H9 (cell line): ENCODE results near the gene RAI1. TPM values are rescaled to one million over a fixed set of nuclear protein-coding genes. Genes with fewer than 3 reads are reported as not detected.

Experiments
- DNase-seq: peaks from one replicate; pipeline ENCODE4 v3.0.0-alpha.2; 2017
- H2AFZ ChIP-seq: one replicate; pipeline ENCODE4 v1.6.1; 2013; ENCODE audit warnings: mild to moderate bottlenecking, low read length, control low read depth, moderate library complexity
- H2AK5ac ChIP-seq: 2 replicates; pipeline ENCODE4 v1.6.1; 2013; ENCODE audit warnings: low read length, control low read depth, mixed read lengths; ENCODE audit not compliant: insufficient read length
- H2BK120ac ChIP-seq: one replicate; pipeline ENCODE4 v1.6.1; 2013; ENCODE audit warnings: low read depth, mild to moderate bottlenecking, low read length, control low read depth, inconsistent platforms; ENCODE audit not compliant: poor library complexity, severe bottlenecking
- H2BK12ac ChIP-seq: 2 replicates; pipeline ENCODE4 v1.6.1; 2013; ENCODE audit warnings: low read length, control low read depth, mixed read lengths, low read depth; ENCODE audit not compliant: insufficient read length
- H2BK15ac ChIP-seq: 2 replicates; pipeline ENCODE4 v1.6.1; 2013; ENCODE audit warnings: low read depth, low read length, control low read depth
- H2BK20ac ChIP-seq: one replicate; pipeline ENCODE4 v1.6.1; 2013; ENCODE audit warnings: low read depth, mild to moderate bottlenecking, low read length, control low read depth, inconsistent platforms; ENCODE audit not compliant: poor library complexity, severe bottlenecking
- H2BK5ac ChIP-seq: 2 replicates; pipeline ENCODE4 v1.6.1; 2013; ENCODE audit warnings: low read length, control low read depth, mixed read lengths; ENCODE audit not compliant: insufficient read length
- H3K14ac ChIP-seq: 2 replicates; pipeline ENCODE4 v1.6.1; 2013; ENCODE audit warnings: low read length, control low read depth; ENCODE audit not compliant: insufficient read depth
- H3K18ac ChIP-seq: 2 replicates; pipeline ENCODE4 v1.6.1; 2013; ENCODE audit warnings: low read depth, mild to moderate bottlenecking, mixed read lengths, low read length, control low read depth; ENCODE audit not compliant: insufficient read length
- H3K23ac ChIP-seq: 2 replicates; pipeline ENCODE4 v1.6.1; 2013; ENCODE audit warnings: low read length, control low read depth, mixed read lengths, low read depth; ENCODE audit not compliant: insufficient read length
- H3K23me2 ChIP-seq: 2 replicates; pipeline ENCODE4 v1.6.1; 2013; ENCODE audit warnings: low read depth, mild to moderate bottlenecking, mixed read lengths, low read length, control low read depth; ENCODE audit not compliant: insufficient read length, poor library complexity, severe bottlenecking
- H3K27ac ChIP-seq: 2 replicates; pipeline ENCODE4 v1.5.1; 2013; ENCODE audit warnings: low read length, control low read depth, mixed read lengths, low read depth; ENCODE audit not compliant: insufficient read length
- H3K27me3 ChIP-seq: 2 replicates; pipeline ENCODE4 v1.6.1; 2013; ENCODE audit warnings: low read length, control low read depth, inconsistent platforms; ENCODE audit not compliant: insufficient read depth
- H3K4ac ChIP-seq: 2 replicates; pipeline ENCODE4 v1.6.1; 2013; ENCODE audit warnings: low read depth, mild to moderate bottlenecking, control low read depth, inconsistent platforms, low read length, moderate library complexity
- H3K4me1 ChIP-seq: 2 replicates; pipeline ENCODE4 v1.6.1; 2013; ENCODE audit warnings: low read length, control low read depth, inconsistent platforms; ENCODE audit not compliant: insufficient read depth
- H3K4me2 ChIP-seq: 2 replicates; pipeline ENCODE4 v1.6.1; 2013; ENCODE audit warnings: low read length, control low read depth, mixed read lengths; ENCODE audit not compliant: insufficient read length, insufficient read depth
- H3K56ac ChIP-seq: 2 replicates; pipeline ENCODE4 v1.6.1; 2013; ENCODE audit warnings: low read depth, mild to moderate bottlenecking, mixed read lengths, low read length, control low read depth; ENCODE audit not compliant: insufficient read length
- H3K79me1 ChIP-seq: 2 replicates; pipeline ENCODE4 v1.6.1; 2013; ENCODE audit warnings: low read depth, mild to moderate bottlenecking, moderate library complexity, low read length, control low read depth, inconsistent platforms; ENCODE audit not compliant: insufficient read depth, poor library complexity, severe bottlenecking
- H3K79me2 ChIP-seq: 2 replicates; pipeline ENCODE4 v1.6.1; 2013; ENCODE audit warnings: low read length, control low read depth, inconsistent platforms; ENCODE audit not compliant: insufficient read depth
- H3K9ac ChIP-seq: 2 replicates; pipeline ENCODE4 v1.6.1; 2013; ENCODE audit warnings: low read length, control low read depth, mixed read lengths; ENCODE audit not compliant: insufficient read length; ENCODE audit errors: extremely low read depth
- H3K9me3 ChIP-seq: one replicate; pipeline ENCODE4 v1.6.1; 2013; ENCODE audit warnings: low read depth, low read length, inconsistent platforms; ENCODE audit not compliant: control insufficient read depth
- H3T11ph ChIP-seq: one replicate; pipeline ENCODE4 v1.6.1; 2013; ENCODE audit warnings: mild to moderate bottlenecking, low read length, control low read depth, inconsistent platforms
- H4K20me1 ChIP-seq: one replicate; pipeline ENCODE4 v1.6.1; 2013; ENCODE audit not compliant: control insufficient read depth, insufficient read length, insufficient read depth
- H4K5ac ChIP-seq: 2 replicates; pipeline ENCODE4 v1.6.1; 2013; ENCODE audit warnings: low read depth, mild to moderate bottlenecking, mixed read lengths, low read length, control low read depth; ENCODE audit not compliant: insufficient read length
- H4K8ac ChIP-seq: replicated peaks from 2 replicates; pipeline ENCODE4 v1.6.1; 2013; ENCODE audit warnings: low read length, control low read depth, mixed read lengths, low read depth; ENCODE audit not compliant: insufficient read length
- H4K91ac ChIP-seq: 2 replicates; pipeline ENCODE4 v1.6.1; 2013; ENCODE audit warnings: low read depth, mild to moderate bottlenecking, moderate library complexity, mixed read lengths, low read length, control low read depth; ENCODE audit not compliant: insufficient read length
- H3K27ac Mint-ChIP-seq, 3 experiments: 2 replicates in 2 of 3; 3 replicates in 1 of 3; pipeline ENCODE4 v1.8.0; 2020 to 2021; ENCODE audit warnings: mixed read lengths in 3 of 3, mild to moderate bottlenecking in 1 of 3, moderate library complexity in 1 of 3
- H3K27me3 Mint-ChIP-seq: 2 replicates; pipeline ENCODE4 v1.8.0; 2021; ENCODE audit warnings: low read depth, mild to moderate bottlenecking, moderate library complexity, mixed read lengths
- H3K36me3 Mint-ChIP-seq, 3 experiments: 2 replicates in 2 of 3; 3 replicates in 1 of 3; pipeline ENCODE4 v1.8.0; 2020 to 2021; ENCODE audit warnings: low read depth in 3 of 3, mixed read lengths in 3 of 3; ENCODE audit not compliant: insufficient read depth in 1 of 3
- H3K4me1 Mint-ChIP-seq, 2 experiments: 2 replicates each; pipeline ENCODE4 v1.8.0; 2020; ENCODE audit warnings: mixed read lengths in 2 of 2
- H3K4me3 Mint-ChIP-seq, 2 experiments: 2 replicates in 1 of 2; 3 replicates in 1 of 2; pipeline ENCODE4 v1.8.0; 2020 to 2021; ENCODE audit warnings: mild to moderate bottlenecking in 2 of 2, mixed read lengths in 2 of 2, moderate library complexity in 1 of 2
- H3K9me3 Mint-ChIP-seq, 2 experiments: 2 replicates in 1 of 2; 3 replicates in 1 of 2; pipeline ENCODE4 v1.8.0; 2020; ENCODE audit warnings: mild to moderate bottlenecking in 2 of 2, mixed read lengths in 2 of 2, moderate library complexity in 1 of 2
- CTCF ChIP-seq: fragments of 200-600 bp; sonication (generic); conservative IDR thresholded peaks from 3 replicates; pipeline ENCODE4 v1.8.0; 2021; ENCODE audit warnings: antibody characterized with exemption, mild to moderate bottlenecking
- WGBS: extraction: QIAGEN DNeasy Blood & Tissue Kit; methylation state at CpG from one replicate; pipeline ENCODE4 v1.1.7; 2013; ENCODE audit warnings: missing lambda C conversion rate, low lambda C conversion rate, mixed read lengths; ENCODE audit not compliant: insufficient read length; ENCODE audit errors: extremely low coverage; 5-methylcytosine and 5-hydroxymethylcytosine counted together
- total RNA-seq: library from RNA; stranded (reverse); gene quantifications from 2 replicates; pipeline ENCODE4 v1.2.1, GENCODE V29; 2021

Gene RAI1
- total RNA-seq, 1 experiment from 2014 or later = 1.5 TPM

- Histone ChIP-seq H3K18ac (peak overlapping the region; percentile 61), H2BK15ac (no peak overlapping the region), H3K79me1 (no peaks in the 10 kb centered on the region), H2BK120ac (no peak overlapping the region), H4K20me1 (no peaks in the 10 kb centered on the region), H2BK20ac (no peak overlapping the region), H3K56ac (no peak overlapping the region), H3K27me3 (peaks cover 31% of the 10 kb centered on the region; the same call in 1 of the 2 replicates), H3K23ac (no peak overlapping the region), H3K4ac (no peak overlapping the region), H3K23me2 (peaks cover 5% of the 10 kb centered on the region), H3K4me1 (peaks cover 3% of the 10 kb centered on the region; the same call in 1 of the 2 replicates), H2AK5ac (no peak overlapping the region), H4K91ac (no peak overlapping the region), H3K27ac (no peak overlapping the region), H3K9ac (no peak overlapping the region), H2AFZ (no peak overlapping the region), H3K14ac (peak overlapping the region; percentile 46; the same call in 1 of the 2 replicates), H3K79me2 (no peaks in the 10 kb centered on the region), H2BK12ac (no peak overlapping the region), H2BK5ac (no peak overlapping the region), H3K9me3 (no peaks in the 10 kb centered on the region), H3K4me2 (peak overlapping the region; percentile 21), H4K8ac (no peak overlapping the region), H3T11ph (no peak overlapping the region), H4K5ac (no peak overlapping the region)
- Mint-ChIP-seq H3K27ac (peak overlapping the region; percentile 92 to 98 (median 95)), H3K4me1 (peaks cover 17 to 45% of the 10 kb centered on the region in 2 experiments), H3K36me3 (no peaks in the 10 kb centered on the region), H3K9me3 (no peaks in the 10 kb centered on the region), H3K4me3 (peak overlapping the region; percentile 47 to 75), H3K27me3 (peaks cover 93% of the 10 kb centered on the region)
- peak; percentile 73 for DNase-seq
- WGBS = no CpG with 5 or more reads among the region's 23 CpGs
- TF ChIP-seq CTCF = no peak
Measured at GRCh38 chr17:17693253-17694168, 12.3 kb downstream of the RAI1 start.
